Activated CD8-positive, alpha-beta memory T cell treated with anti-CD3 and anti-CD28 coated beads, Interleukin-2, amount 50 U/mL, for 48 hours (primary cell): ENCODE data around the gene SFXN5.

ENCODE experiments used
- DNase-seq: peaks from one replicate; pipeline ENCODE4 v3.0.0-alpha.2; 2020

Gene SFXN5

GRCh38 chr2:72953528-72953927 lies 118.0 kb downstream of the SFXN5 start:
- DNase-seq: no peak

- no peak for DNase-seq
These were observed 118.6 kb downstream of the SFXN5 start for GRCh38 chr2:72952961-72953360.

- DNase-seq: no peak
These were observed 119.2 kb downstream of the SFXN5 start for GRCh38 chr2:72952110-72952823.

- DNase-seq: no peak
These were observed 120.0 kb downstream of the SFXN5 start for GRCh38 chr2:72951303-72952095.

- DNase-seq: no peak
These were observed 120.8 kb downstream of the SFXN5 start for GRCh38 chr2:72950558-72951255.

GRCh38 chr2:72949642-72950041 lies 121.9 kb downstream of the SFXN5 start:
- DNase-seq: no peak

- no peak for DNase-seq
These were observed 122.5 kb downstream of the SFXN5 start for GRCh38 chr2:72949045-72949444.

- no peak for DNase-seq
These were observed 123.3 kb downstream of the SFXN5 start for GRCh38 chr2:72947952-72948830.

- no peak for DNase-seq
These were observed 125.0 kb downstream of the SFXN5 start for GRCh38 chr2:72946466-72946865.

GRCh38 chr2:72945450-72946019 lies 126.0 kb downstream of the SFXN5 start:
- DNase-seq: no peak

GRCh38 chr2:72944804-72945449 lies 126.6 kb downstream of the SFXN5 start:
- DNase-seq: no peak

GRCh38 chr2:72943540-72944395 lies 127.7 kb downstream of the SFXN5 start:
- DNase-seq: no peak

- DNase-seq: no peak
These were observed 128.6 kb downstream of the SFXN5 start for GRCh38 chr2:72942881-72943418.

- no peak for DNase-seq
These were observed 129.2 kb downstream of the SFXN5 start for GRCh38 chr2:72942293-72942692.

- DNase-seq: no peak
These were observed 130.7 kb downstream of the SFXN5 start for GRCh38 chr2:72940786-72941185.

- no peak for DNase-seq
These were observed 131.2 kb downstream of the SFXN5 start for GRCh38 chr2:72940361-72940760.

GRCh38 chr2:72938455-72938854 lies 133.1 kb downstream of the SFXN5 start:
- DNase-seq: no peak

GRCh38 chr2:72937356-72937669 lies 134.2 kb downstream of the SFXN5 start:
- no peak for DNase-seq

- DNase-seq: no peak
These were observed 134.7 kb downstream of the SFXN5 start for GRCh38 chr2:72936660-72937355.

GRCh38 chr2:72935611-72935957 lies 135.9 kb downstream of the SFXN5 start:
- DNase-seq: no peak
